Measurements from ENCODE around the gene PTGDR2. TPM values are rescaled to one million over a fixed set of nuclear protein-coding genes. Genes with fewer than 3 reads are reported as not detected.
"Not testable (repeated sequence)": the region's sequence is repeated elsewhere in the genome, so short reads cannot be mapped to it uniquely, and the experiment has no call there.

The PTGDR2 gene
- total RNA-seq, 1 donor from 2014 or later = not detected

- no peak for TF ChIP-seq CTCF (IDR thresholded peaks at IDR 0.05; ENCODE audit: insufficient read depth, low read length, severe bottlenecking)
- no peaks in the 10 kb centered on the region for H3K36me3 ChIP-seq (ENCODE audit: control insufficient read depth, insufficient read depth, low read length)
- DNase-seq (ENCODE audit: low read depth) = no peak
- H3K4me3 ChIP-seq (ENCODE audit: low read depth, low read length) = no peak overlapping the region
- no peaks in the 10 kb centered on the region for H3K27me3 ChIP-seq (ENCODE audit: control insufficient read depth, insufficient read depth, low read length)
- no peak for FAIRE-seq
Measured at GRCh38 chr11:60825118-60825517, 30.6 kb downstream of the PTGDR2 start.

GRCh38 chr11:60823745-60824306 is 31.9 kb downstream of the PTGDR2 start:
- not testable (repeated sequence) for H3K4me3 ChIP-seq (ENCODE audit: low read depth, low read length); FAIRE-seq; DNase-seq (ENCODE audit: low read depth); H3K27me3 ChIP-seq (ENCODE audit: control insufficient read depth, insufficient read depth, low read length); H3K36me3 ChIP-seq (ENCODE audit: control insufficient read depth, insufficient read depth, low read length)

- H3K36me3 ChIP-seq (ENCODE audit: control insufficient read depth, insufficient read depth, low read length) = no peaks in the 10 kb centered on the region
- FAIRE-seq (no peak), DNase-seq (ENCODE audit: low read depth) (no peak)
- TF ChIP-seq CTCF (IDR thresholded peaks at IDR 0.05; ENCODE audit: insufficient read depth, low read length, severe bottlenecking) = no peak
- no peaks in the 10 kb centered on the region for H3K27me3 ChIP-seq (ENCODE audit: control insufficient read depth, insufficient read depth, low read length)
- no peak overlapping the region for H3K4me3 ChIP-seq (ENCODE audit: low read depth, low read length)
Measured at GRCh38 chr11:60821827-60822599, 33.7 kb downstream of the PTGDR2 start.

GRCh38 chr11:60818057-60818456 is 37.7 kb downstream of the PTGDR2 start:
- H3K36me3 ChIP-seq (ENCODE audit: control insufficient read depth, insufficient read depth, low read length) = no peaks in the 10 kb centered on the region
- no peak for TF ChIP-seq CTCF (IDR thresholded peaks at IDR 0.05; ENCODE audit: insufficient read depth, low read length, severe bottlenecking)
- no peak overlapping the region for H3K4me3 ChIP-seq (ENCODE audit: low read depth, low read length)
- FAIRE-seq (no peak), DNase-seq (ENCODE audit: low read depth) (no peak)
- no peaks in the 10 kb centered on the region for H3K27me3 ChIP-seq (ENCODE audit: control insufficient read depth, insufficient read depth, low read length)

- TF ChIP-seq CTCF (IDR thresholded peaks at IDR 0.05; ENCODE audit: insufficient read depth, low read length, severe bottlenecking) = no peak
- DNase-seq (ENCODE audit: low read depth) = no peak
- H3K27me3 ChIP-seq (ENCODE audit: control insufficient read depth, insufficient read depth, low read length) = no peaks in the 10 kb centered on the region
- no peak overlapping the region for H3K4me3 ChIP-seq (ENCODE audit: low read depth, low read length)
- FAIRE-seq = peak; percentile 28
- H3K36me3 ChIP-seq (ENCODE audit: control insufficient read depth, insufficient read depth, low read length) = no peaks in the 10 kb centered on the region
Measured at GRCh38 chr11:60816590-60817157, 39.1 kb downstream of the PTGDR2 start.

- FAIRE-seq (no peak), DNase-seq (ENCODE audit: low read depth) (no peak)
- TF ChIP-seq CTCF (IDR thresholded peaks at IDR 0.05; ENCODE audit: insufficient read depth, low read length, severe bottlenecking) = no peak
- Histone ChIP-seq H3K36me3 (ENCODE audit: control insufficient read depth, insufficient read depth, low read length) (no peaks in the 10 kb centered on the region), H3K27me3 (ENCODE audit: control insufficient read depth, insufficient read depth, low read length) (no peaks in the 10 kb centered on the region), H3K4me3 (ENCODE audit: low read depth, low read length) (no peak overlapping the region)
Measured at GRCh38 chr11:60814112-60814511, 41.6 kb downstream of the PTGDR2 start.
